ENCODE measurements around the gene RPL13. TPM values are rescaled to one million over a fixed set of nuclear protein-coding genes. Genes with fewer than 3 reads are reported as not detected.
A peak's percentile ranks its signal among the peaks of the same experiment; 100 is the strongest.

Gene RPL13
- total and polyA plus RNA-seq, 10 donors = 2,154 to 16,278 (median 6,788) TPM

- no peaks in the 10 kb centered on the region for H3K9me3 ChIP-seq
- no peak overlapping the region for H3K27ac ChIP-seq
- H3K4me1 ChIP-seq = peaks cover 0 to 31% (median 7%) of the 10 kb centered on the region in 6 donors
- peaks cover 0 to 100% (median 88%) of the 10 kb centered on the region in 6 donors for H3K36me3 ChIP-seq
- no peak for DNase-seq
- no peak for TF ChIP-seq POLR2AphosphoS5 (IDR thresholded peaks at IDR 0.05)
- TF ChIP-seq, protein P1, sequence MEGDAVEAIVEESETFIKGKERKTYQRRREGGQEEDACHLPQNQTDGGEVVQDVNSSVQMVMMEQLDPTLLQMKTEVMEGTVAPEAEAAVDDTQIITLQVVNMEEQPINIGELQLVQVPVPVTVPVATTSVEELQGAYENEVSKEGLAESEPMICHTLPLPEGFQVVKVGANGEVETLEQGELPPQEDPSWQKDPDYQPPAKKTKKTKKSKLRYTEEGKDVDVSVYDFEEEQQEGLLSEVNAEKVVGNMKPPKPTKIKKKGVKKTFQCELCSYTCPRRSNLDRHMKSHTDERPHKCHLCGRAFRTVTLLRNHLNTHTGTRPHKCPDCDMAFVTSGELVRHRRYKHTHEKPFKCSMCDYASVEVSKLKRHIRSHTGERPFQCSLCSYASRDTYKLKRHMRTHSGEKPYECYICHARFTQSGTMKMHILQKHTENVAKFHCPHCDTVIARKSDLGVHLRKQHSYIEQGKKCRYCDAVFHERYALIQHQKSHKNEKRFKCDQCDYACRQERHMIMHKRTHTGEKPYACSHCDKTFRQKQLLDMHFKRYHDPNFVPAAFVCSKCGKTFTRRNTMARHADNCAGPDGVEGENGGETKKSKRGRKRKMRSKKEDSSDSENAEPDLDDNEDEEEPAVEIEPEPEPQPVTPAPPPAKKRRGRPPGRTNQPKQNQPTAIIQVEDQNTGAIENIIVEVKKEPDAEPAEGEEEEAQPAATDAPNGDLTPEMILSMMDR (IDR thresholded peaks at IDR 0.05 in 8 of 11, conservative IDR thresholded peaks at IDR 0.05 in 3 of 11) = no peak
- no peak for TF ChIP-seq POLR2A (IDR thresholded peaks at IDR 0.05)
- no peaks in the 10 kb centered on the region for H3K27me3 ChIP-seq (replicated peaks in 1 of 7)
- H3K4me3 ChIP-seq = no peak overlapping the region
- WGBS, 5 donors = 54 to 68% (median 61%) methylated on average over 20 of the region's 20 CpGs
- intact Hi-C loops (cut with DNase I; ENCODE audit: low total_unique reads) = no loop called here
Observed at GRCh38 chr16:89525146-89525913, 35.2 kb upstream of the RPL13 start.

GRCh38 chr16:89529097-89529496, 31.4 kb upstream of the RPL13 start:
- TF ChIP-seq POLR2A (IDR thresholded peaks at IDR 0.05) = no peak
- no peak for TF ChIP-seq POLR2AphosphoS5 (IDR thresholded peaks at IDR 0.05)
- TF ChIP-seq, protein P1 (IDR thresholded peaks at IDR 0.05 in 8 of 11, conservative IDR thresholded peaks at IDR 0.05 in 3 of 11) = no peak
- Histone ChIP-seq H3K4me3 (no peak overlapping the region), H3K9me3 (no peaks in the 10 kb centered on the region), H3K4me1 (peaks cover 5 to 56% (median 30%) of the 10 kb centered on the region in 6 donors), H3K27ac (no peak overlapping the region), H3K27me3 (replicated peaks in 1 of 7) (no peaks in the 10 kb centered on the region), H3K36me3 (peaks cover 0 to 100% (median 79%) of the 10 kb centered on the region in 6 donors)
- no peak for DNase-seq
- intact Hi-C loops (cut with DNase I; ENCODE audit: low total_unique reads) = no loop called here
- WGBS, 5 donors = 84 to 91% (median 89%) methylated on average over 16 of the region's 16 CpGs

DNA sequence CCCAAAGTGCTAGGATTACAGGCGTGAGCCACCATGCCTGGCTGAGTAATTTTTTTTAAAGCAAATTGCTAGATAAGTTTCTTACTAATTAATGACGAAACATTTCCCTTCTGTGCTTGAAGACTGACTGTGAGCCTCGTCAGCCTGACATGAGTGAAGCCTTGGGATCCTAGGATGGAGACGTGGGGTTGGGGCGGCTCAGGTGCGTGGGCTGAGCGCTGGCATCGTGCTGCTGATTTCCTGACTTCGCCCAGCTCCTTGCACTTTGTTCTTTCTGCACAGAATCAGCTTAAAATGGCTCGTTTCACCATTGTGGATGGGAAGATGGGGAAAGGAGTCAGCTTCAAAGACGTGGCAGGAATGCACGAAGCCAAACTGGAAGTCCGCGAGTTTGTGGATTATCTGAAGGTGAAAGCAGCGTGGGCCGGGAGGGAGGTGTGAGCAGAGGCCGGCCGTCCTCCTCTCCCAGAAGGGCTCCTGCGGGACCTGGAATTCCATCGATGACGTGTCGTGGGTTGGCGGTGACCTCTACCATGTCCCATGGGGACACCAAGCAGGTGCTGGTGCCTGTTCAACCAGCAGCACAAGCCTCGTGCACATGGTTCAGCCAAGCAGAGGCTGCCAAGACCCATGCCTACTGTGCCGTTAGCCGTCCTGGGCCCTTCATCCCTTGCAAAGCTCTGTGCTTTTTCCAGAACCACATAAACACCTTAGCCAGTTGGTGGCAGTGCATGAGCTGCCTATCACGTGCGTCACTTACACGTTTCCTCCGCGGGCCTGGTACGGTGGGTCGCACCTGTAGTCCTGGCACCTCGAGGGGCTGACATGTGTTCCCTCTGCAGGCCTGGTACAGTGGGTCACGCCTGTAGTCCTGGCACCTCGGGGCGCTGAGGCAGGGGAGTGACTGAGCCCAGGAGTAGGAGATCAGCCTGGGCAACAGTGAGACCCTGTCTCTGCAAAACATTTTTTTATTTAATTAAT, 29.8 kb upstream of the RPL13 start:
- 93 to 96% (median 94%) methylated on average over 35 to 37 of the region's 37 CpGs for WGBS, 5 donors
- intact Hi-C loops (cut with DNase I; ENCODE audit: low total_unique reads) = no loop called here

More for the DNA sequence above, 29.8 kb upstream of the RPL13 start:
- Histone ChIP-seq H3K36me3 (peaks cover 0 to 100% (median 72%) of the 10 kb centered on the region in 6 donors), H3K4me3 (no peak overlapping the region), H3K27ac (no peak overlapping the region), H3K27me3 (replicated peaks in 1 of 7) (no peaks in the 10 kb centered on the region), H3K9me3 (no peaks in the 10 kb centered on the region), H3K4me1 (peaks cover 13 to 56% (median 38%) of the 10 kb centered on the region in 6 donors)
- peak in 1 of 3 donors; percentile 27 for TF ChIP-seq POLR2AphosphoS5 (IDR thresholded peaks at IDR 0.05)
- TF ChIP-seq, protein P1 (IDR thresholded peaks at IDR 0.05 in 8 of 11, conservative IDR thresholded peaks at IDR 0.05 in 3 of 11) = no peak
- DNase-seq = no peak
